Stimulated activated naive CD8-positive, alpha-beta T cell treated with anti-CD3 and anti-CD28 coated beads, Interleukin-15, amount 100 ng/mL, for 72 hours (primary cell): ENCODE results near the gene PLCD1.
"Not testable (repeated sequence)": the region's sequence is repeated elsewhere in the genome, so short reads cannot be mapped to it uniquely, and the experiment has no call there.

Experiments used
- ATAC-seq: fragments of 150-1000 bp; cut with Tn5 transposase; 2 replicates; pipeline ENCODE4 v1.10.0; 2021; ENCODE audit warnings: mild to moderate bottlenecking, moderate library complexity
- DNase-seq, 2 donors: peaks; one replicate each; pipeline ENCODE4 v3.0.0; 2021 to 2022
- H3K27ac Mint-ChIP-seq, 2 donors: one replicate each; pipeline ENCODE4 v1.8.0; 2022; ENCODE audit warnings: mild to moderate bottlenecking in 2 of 2, mixed read lengths in 2 of 2, moderate library complexity in 2 of 2
- H3K27me3 Mint-ChIP-seq: one replicate; pipeline ENCODE4 v1.8.0; 2022; ENCODE audit warnings: mixed read lengths
- H3K4me1 Mint-ChIP-seq: one replicate; pipeline ENCODE4 v1.8.0; 2022; ENCODE audit warnings: mild to moderate bottlenecking, mixed read lengths
- H3K4me3 Mint-ChIP-seq, 2 donors: one replicate each; pipeline ENCODE4 v1.8.0; 2022; ENCODE audit warnings: mild to moderate bottlenecking in 2 of 2, mixed read lengths in 2 of 2, moderate library complexity in 1 of 2
- H3K9me3 Mint-ChIP-seq, 2 donors: one replicate each; pipeline ENCODE4 v1.8.0; 2022; ENCODE audit warnings: mixed read lengths in 2 of 2

The PLCD1 gene

DNA sequence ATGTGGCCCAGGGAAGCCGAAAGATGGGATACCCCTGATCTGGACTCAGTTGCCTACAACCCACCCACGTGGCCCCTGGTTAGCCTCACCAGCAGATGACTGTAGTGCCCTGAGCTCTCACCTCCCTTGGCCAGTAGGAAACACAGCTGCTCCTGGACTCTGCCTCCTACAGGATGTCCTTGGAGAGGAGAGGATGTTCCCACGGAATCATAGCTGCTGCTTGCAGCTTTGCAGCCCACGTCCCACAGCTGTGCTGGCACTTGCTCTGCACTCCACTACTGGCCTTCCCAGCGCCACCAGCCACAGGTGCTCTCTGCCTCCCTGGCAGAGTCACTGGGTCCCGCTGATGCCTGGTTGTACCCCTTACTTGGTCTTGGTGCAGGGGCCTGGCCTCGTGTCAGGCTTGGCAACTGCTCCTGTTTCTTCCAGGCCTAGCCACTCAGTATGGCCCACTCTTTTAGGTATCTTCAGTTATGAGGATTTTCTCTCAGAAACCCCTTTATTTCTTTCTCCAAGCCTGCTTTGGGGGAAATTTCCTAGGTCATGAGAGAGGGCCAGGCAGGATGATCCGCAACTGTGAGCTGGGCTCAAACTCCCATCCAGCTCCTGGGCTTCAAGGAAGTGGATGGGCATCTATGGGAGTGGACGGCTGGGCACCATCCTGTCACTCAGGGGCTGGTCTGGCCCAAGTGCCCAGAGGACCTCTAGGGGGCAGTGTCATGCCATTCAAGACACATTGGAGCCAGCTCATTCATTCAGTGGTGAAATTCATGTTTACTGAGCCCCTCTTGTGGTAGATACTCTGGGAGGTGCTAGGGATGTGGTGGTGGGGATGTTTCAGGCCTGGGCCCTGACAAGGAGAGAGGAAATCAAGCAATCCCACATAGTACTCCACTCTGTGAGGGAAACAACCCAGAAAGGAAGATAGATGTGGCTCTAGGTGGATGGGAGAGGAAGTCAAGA is 55.0 kb downstream of the PLCD1 start:
- ATAC-seq = peak; percentile 93
- Mint-ChIP-seq H3K9me3 (no peaks in the 10 kb centered on the region), H3K4me3 (no peak overlapping the region), H3K4me1 (peaks cover 7% of the 10 kb centered on the region), H3K27ac (peak overlapping the region in 1 of 2 donors; percentile 63), H3K27me3 (no peaks in the 10 kb centered on the region)
- DNase-seq = peak; percentile 56 to 68

DNA sequence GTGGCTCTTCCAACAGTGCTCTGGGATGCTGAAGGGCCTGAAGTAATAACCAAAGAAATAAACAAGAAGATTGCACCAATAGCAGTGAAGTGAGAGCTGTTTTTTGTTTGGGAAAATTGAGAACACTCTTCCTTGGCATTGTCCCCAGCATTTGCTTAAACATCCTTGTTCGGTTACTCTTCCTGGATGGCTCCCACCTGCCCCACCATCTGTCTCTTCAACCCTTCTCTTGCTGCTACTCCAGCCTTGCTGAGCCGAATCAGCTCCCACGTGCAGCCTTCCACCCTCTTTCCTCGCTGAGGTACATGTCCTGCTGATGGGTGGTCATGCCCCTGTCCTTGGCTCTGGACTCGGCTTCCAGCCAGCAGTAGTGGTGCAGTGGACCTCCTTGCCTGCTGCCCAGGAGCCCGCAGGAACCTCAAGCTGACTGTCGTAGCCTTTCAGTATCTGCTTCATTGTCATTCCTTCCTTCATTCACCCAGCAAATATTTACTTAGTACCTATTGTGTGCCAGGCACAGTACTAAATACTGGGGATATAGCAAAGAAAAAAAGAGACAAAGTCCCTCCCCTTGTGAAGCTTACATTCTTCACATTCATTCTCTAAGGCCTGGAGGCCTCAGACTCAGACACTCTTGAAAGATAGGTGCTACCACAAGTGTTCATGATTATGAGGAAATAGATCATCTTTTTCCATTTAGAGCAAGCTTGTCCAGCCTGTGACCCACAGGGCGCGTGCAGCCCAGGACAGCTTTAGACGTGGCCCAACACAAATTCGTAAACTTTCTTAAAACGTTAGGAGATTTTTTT is 56.0 kb downstream of the PLCD1 start:
- ATAC-seq = no peak

DNA sequence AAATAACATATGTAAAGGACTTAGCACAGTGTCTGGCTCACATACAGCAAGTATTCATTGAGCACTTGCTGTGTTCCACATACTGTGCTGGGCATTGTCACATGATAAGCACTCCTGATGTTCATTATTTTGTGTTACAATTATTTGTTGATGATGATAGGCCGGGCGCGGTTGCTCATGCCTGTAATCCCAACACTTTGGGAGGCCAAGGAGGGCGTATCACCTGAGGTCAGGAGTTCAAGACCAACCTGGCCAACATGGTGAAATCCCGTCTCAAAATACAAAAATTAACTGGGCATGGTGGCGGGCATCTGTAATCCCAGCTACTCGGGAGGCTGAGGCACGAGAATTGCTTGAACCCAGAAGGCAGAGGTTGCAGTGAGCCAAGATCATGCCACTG is 57.4 kb downstream of the PLCD1 start:
- not testable (repeated sequence) for H3K9me3 Mint-ChIP-seq, H3K4me1 Mint-ChIP-seq, H3K27ac Mint-ChIP-seq, DNase-seq, ATAC-seq, H3K27me3 Mint-ChIP-seq, H3K4me3 Mint-ChIP-seq

More for the DNA sequence above, 56.0 kb downstream of the PLCD1 start:
- Mint-ChIP-seq H3K9me3 (no peaks in the 10 kb centered on the region), H3K4me1 (peaks cover 7% of the 10 kb centered on the region), H3K27ac (no peak overlapping the region), H3K4me3 (no peak overlapping the region), H3K27me3 (peaks cover 3% of the 10 kb centered on the region)
- no peak for DNase-seq

DNA sequence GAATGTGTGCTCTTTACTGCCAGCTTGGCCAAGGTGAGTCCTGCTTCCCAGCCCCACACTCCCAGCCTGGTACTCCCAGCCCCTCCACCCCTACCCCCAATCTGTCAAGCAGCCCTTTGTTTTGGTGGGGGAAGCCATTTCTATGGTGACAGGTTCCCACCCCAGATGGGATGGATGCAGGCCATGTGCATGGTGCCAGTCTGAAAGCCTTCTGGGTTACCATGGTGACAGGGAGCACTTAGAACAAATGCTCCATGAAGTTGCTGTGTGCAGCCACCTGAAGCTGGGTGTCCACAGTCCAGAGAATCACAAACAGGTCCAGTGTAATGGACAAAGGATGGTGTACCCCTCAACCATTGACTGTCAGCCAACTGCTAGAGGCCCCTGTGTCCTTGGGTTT is 58.0 kb downstream of the PLCD1 start:
- H3K27ac Mint-ChIP-seq = peak overlapping the region in 1 of 2 donors; percentile 54
- no peaks in the 10 kb centered on the region for H3K9me3 Mint-ChIP-seq
- peaks cover 7% of the 10 kb centered on the region for H3K4me1 Mint-ChIP-seq
- peaks cover 5% of the 10 kb centered on the region for H3K27me3 Mint-ChIP-seq
- ATAC-seq = no peak
- no peak for DNase-seq
- H3K4me3 Mint-ChIP-seq = no peak overlapping the region

DNA sequence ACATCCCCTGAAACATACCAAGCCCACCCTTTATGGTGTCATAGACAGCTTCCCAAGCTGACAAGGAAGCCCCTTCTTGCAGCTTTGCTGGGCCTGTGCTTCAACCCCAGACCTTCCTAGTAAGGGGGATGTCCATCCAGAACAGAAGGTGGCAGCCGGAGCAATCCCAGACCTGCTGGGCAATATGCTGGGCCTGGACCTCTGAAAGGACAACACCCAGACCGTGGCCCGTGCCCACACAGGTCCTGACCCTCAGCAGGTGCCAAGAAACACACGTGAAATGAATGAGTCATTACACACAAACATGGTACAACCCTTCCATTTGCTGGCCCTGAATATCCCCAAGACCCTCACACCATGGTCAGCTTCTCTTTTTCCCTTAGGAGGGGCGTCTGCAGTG is 58.6 kb downstream of the PLCD1 start:
- no peak overlapping the region for H3K4me3 Mint-ChIP-seq
- DNase-seq (no peak), ATAC-seq (no peak)
- H3K27ac Mint-ChIP-seq = peak overlapping the region in 1 of 2 donors; percentile 1
- H3K4me1 Mint-ChIP-seq = peaks cover 7% of the 10 kb centered on the region
- peaks cover 5% of the 10 kb centered on the region for H3K27me3 Mint-ChIP-seq
- no peaks in the 10 kb centered on the region for H3K9me3 Mint-ChIP-seq

DNA sequence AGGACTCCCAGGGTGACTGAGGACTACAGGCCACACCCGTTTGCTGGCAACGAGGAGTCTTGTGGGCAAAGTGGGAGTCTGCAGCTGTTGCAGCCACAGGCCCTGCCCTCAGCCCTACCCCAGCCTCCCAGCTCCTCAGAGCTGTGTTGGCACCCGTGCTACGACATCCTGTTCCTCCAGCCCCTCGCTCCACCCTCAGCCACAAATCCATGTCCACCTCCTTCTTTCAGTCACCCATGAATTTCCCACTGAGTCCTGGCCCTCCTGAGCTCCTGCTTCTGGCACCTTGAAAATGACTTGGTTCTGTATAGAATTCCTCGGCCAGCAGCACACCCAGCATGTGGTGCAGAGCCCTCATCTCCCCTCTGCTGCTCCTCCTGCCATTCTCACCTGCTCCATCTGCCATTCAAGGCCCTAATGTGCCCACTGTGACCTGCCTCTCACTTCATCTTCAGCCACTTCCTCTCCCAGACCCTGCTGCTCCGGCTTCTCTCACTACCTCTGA is 59.8 kb downstream of the PLCD1 start:
- H3K9me3 Mint-ChIP-seq = no peaks in the 10 kb centered on the region
- H3K27me3 Mint-ChIP-seq = peaks cover 5% of the 10 kb centered on the region
- H3K27ac Mint-ChIP-seq = no peak overlapping the region
- ATAC-seq (no peak), DNase-seq (no peak)
- no peak overlapping the region for H3K4me3 Mint-ChIP-seq
- H3K4me1 Mint-ChIP-seq = peaks cover 2% of the 10 kb centered on the region

DNA sequence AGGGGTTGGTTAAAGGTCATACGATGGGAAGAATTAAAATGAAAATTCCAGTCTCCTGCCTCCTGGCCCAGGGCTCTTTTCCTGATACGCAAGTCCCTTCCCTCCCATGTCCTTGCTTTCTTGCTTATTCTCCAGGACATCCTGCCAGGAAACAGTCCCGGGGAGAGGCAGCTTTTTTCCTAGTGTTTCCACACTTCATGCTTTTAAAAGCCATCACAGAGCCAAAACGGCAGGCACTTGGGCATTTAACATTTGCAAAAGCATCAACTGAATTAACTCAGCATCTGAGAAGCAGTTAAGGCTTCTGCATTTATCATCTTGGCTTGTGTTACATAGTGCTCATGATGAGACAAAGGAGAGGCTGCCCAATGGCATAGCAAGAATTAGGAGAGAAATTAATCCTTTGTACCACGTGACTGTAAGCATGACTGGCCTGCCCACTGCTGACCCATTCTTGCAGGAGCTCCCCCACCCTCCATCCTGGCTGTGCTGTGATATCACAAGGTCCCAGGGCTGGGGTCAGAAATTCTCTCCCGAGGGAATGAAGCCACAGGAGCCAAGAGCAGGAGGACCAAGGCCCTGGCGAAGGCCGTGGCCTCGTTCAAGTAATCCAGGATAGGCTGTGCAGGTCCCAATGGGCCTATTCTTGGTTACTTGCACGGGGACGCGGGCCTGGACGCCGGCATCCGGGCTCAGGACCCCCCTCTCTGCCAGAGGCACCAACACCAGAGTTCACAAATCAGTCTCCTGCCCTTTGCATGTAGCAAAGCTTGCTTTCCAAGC is 60.4 kb downstream of the PLCD1 start:
- DNase-seq (no peak), ATAC-seq (no peak)
- no peak overlapping the region for H3K4me3 Mint-ChIP-seq
- no peaks in the 10 kb centered on the region for H3K9me3 Mint-ChIP-seq
- no peaks in the 10 kb centered on the region for H3K4me1 Mint-ChIP-seq
- H3K27ac Mint-ChIP-seq = no peak overlapping the region
- peaks cover 5% of the 10 kb centered on the region for H3K27me3 Mint-ChIP-seq

DNA sequence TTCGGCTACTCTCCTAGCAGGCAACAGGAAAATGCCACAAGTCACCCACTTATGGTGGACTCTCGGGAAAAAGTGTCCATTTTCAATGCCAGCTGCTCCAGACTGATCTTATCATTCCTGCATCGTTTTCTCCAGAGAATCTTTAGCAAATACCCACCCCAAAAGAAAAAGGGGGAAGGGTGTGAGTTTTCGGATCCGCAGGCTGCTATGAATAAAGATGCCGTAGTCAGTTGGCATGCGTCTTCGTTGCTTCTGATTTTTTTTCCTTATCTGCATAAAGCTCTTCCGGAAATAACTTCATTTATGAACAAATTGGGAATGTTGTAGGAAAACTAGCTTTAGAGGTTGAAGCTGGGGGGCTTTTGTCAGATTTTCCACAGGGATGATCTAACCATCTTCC is 61.2 kb downstream of the PLCD1 start:
- Mint-ChIP-seq H3K27me3 (peaks cover 5% of the 10 kb centered on the region), H3K27ac (no peak overlapping the region), H3K4me1 (no peaks in the 10 kb centered on the region), H3K4me3 (no peak overlapping the region), H3K9me3 (no peaks in the 10 kb centered on the region)
- DNase-seq (no peak), ATAC-seq (no peak)

DNA sequence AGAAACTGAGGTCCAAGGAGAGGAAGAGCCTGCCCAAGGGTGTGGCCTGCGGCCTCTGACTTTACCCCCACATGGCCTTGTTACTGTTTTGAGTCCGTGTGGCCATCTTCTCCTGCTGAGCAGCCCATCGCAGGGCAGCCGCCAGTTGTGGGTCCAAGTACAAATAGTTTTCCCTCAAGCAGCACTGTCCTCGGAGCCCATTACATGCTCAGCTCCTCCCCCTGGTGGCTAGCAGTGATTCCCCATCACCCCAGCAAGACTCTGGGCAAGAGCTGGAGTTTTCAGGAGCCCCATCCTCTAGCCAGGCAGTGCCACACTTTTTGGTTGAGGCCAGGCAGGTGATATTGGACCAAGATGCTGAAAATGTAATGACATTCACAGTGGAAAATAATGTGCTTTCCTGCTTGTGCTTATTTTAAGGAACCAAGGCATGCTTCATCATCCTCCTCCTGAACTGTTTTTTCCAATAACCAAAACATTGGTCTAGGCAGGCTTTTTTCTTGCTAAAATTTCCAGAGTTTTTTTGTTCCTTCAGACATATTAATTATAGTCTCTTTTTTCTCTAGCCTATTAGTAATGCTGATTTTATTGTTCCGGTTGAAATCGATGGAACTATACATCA is 62.1 kb downstream of the PLCD1 start:
- H3K27me3 Mint-ChIP-seq = peaks cover 5% of the 10 kb centered on the region
- H3K4me1 Mint-ChIP-seq = no peaks in the 10 kb centered on the region
- no peak overlapping the region for H3K27ac Mint-ChIP-seq
- peak; percentile 90 for ATAC-seq
- no peaks in the 10 kb centered on the region for H3K9me3 Mint-ChIP-seq
- DNase-seq = peak; percentile 59 to 67
- no peak overlapping the region for H3K4me3 Mint-ChIP-seq

DNA sequence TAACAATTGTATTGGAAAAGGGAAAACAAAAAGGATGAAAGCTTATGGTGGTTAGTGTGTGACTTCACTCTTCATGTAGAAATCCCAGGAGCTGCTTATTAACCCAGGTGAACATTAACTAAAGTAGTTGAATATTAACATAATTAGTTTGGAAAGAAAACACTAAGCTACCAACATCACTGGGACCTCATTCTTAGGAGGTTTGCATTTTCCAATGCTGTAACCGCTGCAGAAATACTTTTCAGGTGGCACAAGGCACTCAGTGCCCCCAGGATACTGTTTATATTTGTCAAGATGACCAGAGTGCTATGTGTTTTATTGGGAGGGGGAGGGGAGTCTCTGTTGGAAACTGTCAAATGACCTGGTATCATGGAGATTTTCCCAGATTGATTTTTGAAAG is 64.7 kb downstream of the PLCD1 start:
- H3K27me3 Mint-ChIP-seq = peaks cover 5% of the 10 kb centered on the region
- DNase-seq = no peak
- H3K9me3 Mint-ChIP-seq = no peaks in the 10 kb centered on the region
- no peaks in the 10 kb centered on the region for H3K4me1 Mint-ChIP-seq
- no peak for ATAC-seq
- H3K27ac Mint-ChIP-seq = no peak overlapping the region
- H3K4me3 Mint-ChIP-seq = no peak overlapping the region

DNA sequence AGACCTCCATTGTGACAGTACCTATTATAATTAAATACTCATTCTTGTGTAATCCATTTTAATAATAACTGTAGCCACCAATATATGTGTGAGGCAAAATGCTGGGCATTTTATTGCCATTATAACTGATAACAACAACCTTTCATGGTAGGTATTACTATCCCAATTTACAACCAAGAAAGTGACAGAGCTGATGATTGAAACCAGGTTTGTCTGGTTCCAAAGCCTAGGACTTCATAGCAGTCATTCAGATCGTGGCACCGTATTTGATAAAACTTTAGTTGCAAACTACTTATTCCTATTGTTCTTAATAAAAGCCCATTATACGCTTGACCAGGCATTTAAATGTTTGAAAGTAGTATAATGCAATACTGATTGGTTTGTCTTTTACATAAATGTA is 65.3 kb downstream of the PLCD1 start:
- Mint-ChIP-seq H3K9me3 (no peaks in the 10 kb centered on the region), H3K4me1 (no peaks in the 10 kb centered on the region), H3K27me3 (peaks cover 5% of the 10 kb centered on the region), H3K4me3 (no peak overlapping the region), H3K27ac (no peak overlapping the region)
- ATAC-seq = no peak
- no peak for DNase-seq

DNA sequence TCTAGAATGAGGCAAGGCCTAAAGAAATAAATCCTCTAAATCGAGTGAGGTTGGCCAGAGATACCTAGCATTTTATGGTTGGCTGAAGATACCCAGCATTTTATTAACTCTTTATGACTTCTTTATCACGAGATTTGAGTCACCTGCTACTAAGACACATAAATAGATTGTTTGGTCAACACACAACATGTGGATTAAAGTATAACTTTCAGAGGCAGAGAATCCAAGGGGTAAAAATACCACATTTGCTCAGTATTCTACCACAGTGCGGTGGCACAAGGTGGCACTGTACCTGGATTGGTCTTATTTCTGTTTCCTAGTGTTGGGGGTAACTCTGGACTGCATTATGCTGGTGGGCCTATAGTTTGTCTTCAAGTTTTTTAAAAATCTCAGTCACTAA is 65.8 kb downstream of the PLCD1 start:
- H3K27me3 Mint-ChIP-seq = peaks cover 5% of the 10 kb centered on the region
- no peak overlapping the region for H3K4me3 Mint-ChIP-seq
- no peaks in the 10 kb centered on the region for H3K9me3 Mint-ChIP-seq
- DNase-seq (no peak), ATAC-seq (no peak)
- H3K4me1 Mint-ChIP-seq = no peaks in the 10 kb centered on the region
- no peak overlapping the region for H3K27ac Mint-ChIP-seq

DNA sequence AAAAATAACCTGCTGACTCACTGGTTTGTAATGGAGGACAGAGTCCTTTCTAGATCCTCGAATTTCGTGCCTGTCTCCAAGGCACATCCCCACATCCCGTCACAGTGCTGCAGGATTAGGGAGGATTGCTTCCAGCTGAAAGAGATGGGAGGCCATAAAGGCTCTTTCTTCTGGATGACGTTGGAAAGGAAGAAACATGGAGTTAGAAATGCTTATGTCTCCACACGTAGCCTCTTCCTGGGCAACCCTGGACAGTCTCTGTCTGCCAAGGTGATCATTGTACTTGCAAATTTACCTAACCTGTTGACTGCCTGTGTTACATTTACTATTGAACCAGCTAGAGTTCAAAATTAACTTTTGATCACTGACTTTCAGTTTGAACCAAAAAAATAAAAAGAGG is 66.4 kb downstream of the PLCD1 start:
- Mint-ChIP-seq H3K4me1 (no peaks in the 10 kb centered on the region), H3K9me3 (no peaks in the 10 kb centered on the region), H3K4me3 (no peak overlapping the region), H3K27ac (no peak overlapping the region), H3K27me3 (no peaks in the 10 kb centered on the region)
- DNase-seq = no peak
- ATAC-seq = no peak

DNA sequence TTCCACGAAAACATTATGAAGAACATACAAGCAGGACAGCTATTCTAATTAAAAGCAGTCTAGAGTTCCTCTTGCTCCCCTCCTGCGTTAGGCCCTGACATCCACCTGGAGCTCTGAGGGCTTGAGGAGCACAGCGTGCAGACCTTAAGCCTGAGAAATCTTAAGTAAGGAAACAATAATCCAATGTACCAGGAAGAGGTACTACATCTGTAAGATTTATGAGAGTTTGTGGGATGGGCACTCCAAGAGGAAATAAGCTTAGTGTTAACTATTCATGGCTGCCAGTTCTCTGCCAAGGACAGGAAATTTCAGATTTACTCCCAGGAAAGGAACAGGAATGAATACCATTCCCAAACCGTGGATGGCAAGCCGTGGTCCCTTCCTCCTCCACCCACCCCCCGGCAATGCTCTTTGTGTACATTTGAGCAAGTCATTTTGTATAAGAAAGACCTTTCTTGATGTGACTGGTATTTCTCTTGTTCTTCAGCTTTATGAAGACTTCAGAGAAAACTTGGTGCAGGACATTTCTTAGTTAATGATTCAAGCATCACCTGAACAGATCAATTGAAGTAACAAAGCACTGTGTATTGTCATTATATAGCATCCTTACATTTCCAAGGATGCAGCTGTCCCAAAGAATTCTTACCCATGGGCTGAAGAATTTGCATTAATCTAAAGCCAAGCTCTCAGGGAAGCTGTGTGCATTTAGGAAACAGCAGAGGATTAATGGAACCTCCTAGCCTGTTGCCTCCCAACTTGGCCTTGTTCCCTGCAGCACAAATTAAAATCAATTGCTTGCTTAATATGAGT is 67.6 kb downstream of the PLCD1 start:
- peaks cover 11% of the 10 kb centered on the region for H3K4me1 Mint-ChIP-seq

More for the DNA sequence above, 67.6 kb downstream of the PLCD1 start:
- DNase-seq = no peak
- no peak overlapping the region for H3K27ac Mint-ChIP-seq
- H3K9me3 Mint-ChIP-seq = no peaks in the 10 kb centered on the region
- H3K4me3 Mint-ChIP-seq = no peak overlapping the region
- ATAC-seq = no peak
- no peaks in the 10 kb centered on the region for H3K27me3 Mint-ChIP-seq
